HepG2 (cell line): ENCODE measurements around the gene DHX16. TPM values are rescaled to one million over a fixed set of nuclear protein-coding genes. Genes with fewer than 3 reads are reported as not detected.
A peak's percentile ranks its signal among the peaks of the same experiment; 100 is the strongest.

Experiments used
- DR1 ChIP-seq: sonication (generic); formaldehyde crosslinking; IDR thresholded peaks from 2 replicates; pipeline ENCODE4 v1.8.0; 2021; ENCODE audit warnings: mild to moderate bottlenecking, missing genetic modification reagents, inconsistent platforms
- ELF4 ChIP-seq: sonication (generic); formaldehyde crosslinking; IDR thresholded peaks from 2 replicates; pipeline ENCODE4 v1.5.0; 2020; ENCODE audit warnings: missing genetic modification reagents, mild to moderate bottlenecking, moderate library complexity, borderline replicate concordance
- FOXK1 ChIP-seq: sonication (generic); formaldehyde crosslinking; IDR thresholded peaks from 2 replicates; pipeline ENCODE4 v1.4.0; 2020; ENCODE audit warnings: low read depth, missing genetic modification reagents, borderline replicate concordance
- KAT8 ChIP-seq: IDR thresholded peaks from 2 replicates; pipeline ENCODE4 v1.6.1; 2016; ENCODE audit warnings: missing genetic modification reagents, missing compliant biosample characterization
- MBNL3 ChIP-seq: fragments of 250-450 bp; sonication (Bioruptor Pico); conservative IDR thresholded peaks from 2 replicates; pipeline ENCODE4 v1.8.0; 2022; ENCODE audit warnings: mild to moderate bottlenecking, inconsistent platforms
- NFYC ChIP-seq: IDR thresholded peaks from 2 replicates; pipeline ENCODE4 v1.6.1; 2016; ENCODE audit warnings: missing genetic modification reagents, missing compliant biosample characterization
- RBAK ChIP-seq: sonication (generic); formaldehyde crosslinking; IDR thresholded peaks from 2 replicates; pipeline ENCODE4 v1.5.1; 2020; ENCODE audit warnings: mild to moderate bottlenecking, missing genetic modification reagents
- RBM22 ChIP-seq: fragments of 200-400 bp; formaldehyde crosslinking; optimal IDR thresholded peaks from 2 replicates; pipeline ENCODE3; 2017; ENCODE audit warnings: mild to moderate bottlenecking, low read length, moderate library complexity
- RXRB ChIP-seq: IDR thresholded peaks from 2 replicates; pipeline ENCODE4 v1.6.1; 2016; ENCODE audit warnings: borderline replicate concordance, missing genetic modification reagents, missing compliant biosample characterization
- SETDB1 ChIP-seq: sonication (generic); formaldehyde crosslinking; IDR thresholded peaks from 2 replicates; pipeline ENCODE4 v1.5.1; 2020; ENCODE audit warnings: missing genetic modification reagents, mild to moderate bottlenecking, borderline replicate concordance
- SIN3A ChIP-seq: IDR thresholded peaks from 2 replicates; pipeline ENCODE4 v1.6.1; 2011; ENCODE audit warnings: low read depth, mild to moderate bottlenecking, control low read depth, low read length, borderline replicate concordance
- U2AF1 ChIP-seq: fragments of 200-400 bp; formaldehyde crosslinking; optimal IDR thresholded peaks from 2 replicates; pipeline ENCODE3; 2017; ENCODE audit warnings: mild to moderate bottlenecking, low read depth, low read length
- ZFP41 ChIP-seq: sonication (generic); formaldehyde crosslinking; IDR thresholded peaks from 2 replicates; pipeline ENCODE4 v1.4.0; 2020; ENCODE audit warnings: mild to moderate bottlenecking, missing genetic modification reagents, borderline replicate concordance
- ZNF264 ChIP-seq: sonication (generic); formaldehyde crosslinking; IDR thresholded peaks from 2 replicates; pipeline ENCODE4 v1.4.0; 2020; ENCODE audit warnings: missing genetic modification reagents
- ZNF607 ChIP-seq: sonication (generic); formaldehyde crosslinking; IDR thresholded peaks from 2 replicates; pipeline ENCODE4 v1.5.1; 2020; ENCODE audit warnings: missing genetic modification reagents, mild to moderate bottlenecking, borderline replicate concordance
- ZNF615 ChIP-seq: sonication (generic); formaldehyde crosslinking; IDR thresholded peaks from 2 replicates; pipeline ENCODE4 v1.5.0; 2020; ENCODE audit warnings: mild to moderate bottlenecking, missing genetic modification reagents, borderline replicate concordance
- polyA plus RNA-seq, 8 experiments: library from polyadenylated mRNA; depleted of rRNA in 3 of 8; stranded (reverse) in 7 of 8; unstranded in 1 of 8; fragments of >200 nt; fragmentation: Illumina TruSeq in 4 of 8; extraction: Trizol in 4 of 8; gene quantifications; 2 replicates each; pipeline versions ENCODE4 v1.2.1 to v1.2.3, GENCODE V29; 2011 to 2016; ENCODE audit warnings: low read depth in 4 of 8, missing spikeins in 1 of 8, mixed read lengths in 1 of 8; ENCODE audit not compliant: insufficient read depth in 1 of 8
- total RNA-seq, 5 experiments: library from RNA; depleted of rRNA; stranded (reverse); fragments of >200 nt; fragmentation: Illumina TruSeq; extraction: Trizol; gene quantifications; 2 replicates each; pipeline ENCODE4 v1.2.3, GENCODE V29; 2016; ENCODE audit warnings: low read depth in 1 of 5
- TF ChIP-seq, protein P1 (sequence below): IDR thresholded peaks from 2 replicates; pipeline ENCODE4 v1.6.1; 2016; ENCODE audit warnings: mild to moderate bottlenecking, missing biosample characterization, missing genetic modification reagents
- TF ChIP-seq, protein P2 (sequence below): sonication (generic); formaldehyde crosslinking; IDR thresholded peaks from 2 replicates; pipeline ENCODE4 v1.4.0; 2020; ENCODE audit warnings: mild to moderate bottlenecking, missing genetic modification reagents
- TF ChIP-seq, protein P3 (sequence below), 2 experiments: sonication (generic) in 1 of 2; formaldehyde crosslinking in 1 of 2; IDR thresholded peaks; 2 replicates each; pipeline versions ENCODE4 v1.6.1 to v1.9.0; 2014 to 2022; ENCODE audit warnings: antibody characterized with exemption in 1 of 2, borderline replicate concordance in 1 of 2, inconsistent platforms in 1 of 2, low read depth in 1 of 2, missing genetic modification reagents in 1 of 2
- TF ChIP-seq, protein P4 (sequence below): sonication (generic); formaldehyde crosslinking; IDR thresholded peaks from 2 replicates; pipeline ENCODE4 v1.5.0; 2020; ENCODE audit warnings: mild to moderate bottlenecking, missing genetic modification reagents

DHX16 gene
- total and polyA plus RNA-seq, 2 of the 13 experiments (the other 11 are each of a cell fraction or from before 2014, with no cell fraction given) = 57.0 to 58.5 TPM

DNA sequence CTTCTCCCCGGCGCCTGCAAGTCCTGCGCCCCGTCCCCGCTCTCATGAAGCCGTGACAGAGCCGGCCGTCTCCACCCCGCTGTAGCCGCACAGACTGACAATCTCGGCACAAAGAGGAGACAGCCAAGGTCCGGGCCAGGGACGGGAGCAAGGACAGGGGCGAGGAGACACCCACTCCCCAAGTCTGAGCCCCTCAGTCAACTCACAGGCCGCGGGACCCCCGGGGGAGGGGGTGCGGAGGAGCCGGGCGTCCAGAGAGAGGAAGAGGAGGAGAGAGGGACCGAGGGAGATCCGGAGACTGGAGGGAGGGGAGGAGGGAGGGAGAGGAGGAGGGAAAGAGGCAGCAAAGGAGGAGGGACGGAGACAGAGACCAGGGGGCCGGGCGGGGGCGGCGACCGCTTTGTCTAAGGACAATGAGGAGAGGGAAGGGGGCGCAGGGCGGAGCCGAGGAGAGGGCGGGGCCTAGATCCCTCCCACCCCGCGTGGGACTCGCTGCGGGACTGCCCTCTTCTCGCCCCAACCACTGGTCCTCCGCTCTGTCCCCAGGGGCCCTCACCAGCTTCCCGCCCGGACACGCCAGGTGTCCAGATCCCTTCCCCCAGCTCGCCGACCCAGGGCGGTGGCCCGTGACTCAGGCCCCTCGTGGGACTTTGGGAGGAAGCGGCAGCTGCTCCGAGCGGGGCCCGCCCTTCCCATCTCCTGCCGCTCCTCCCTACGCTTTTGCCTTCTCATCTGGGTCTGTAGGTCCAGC, 14.3 kb upstream of the DHX16 start (continued):
- TF ChIP-seq ELF4 (CRISPR knock-in tag) = no peak
- TF ChIP-seq ZFP41 (CRISPR knock-in tag) = no peak
- TF ChIP-seq SETDB1 (CRISPR knock-in tag) = no peak
- TF ChIP-seq KAT8 (CRISPR knock-in tag) = no peak
- TF ChIP-seq ZNF615 = no peak
- no peak for TF ChIP-seq DR1 (CRISPR knock-in tag)
- TF ChIP-seq, protein P1, sequence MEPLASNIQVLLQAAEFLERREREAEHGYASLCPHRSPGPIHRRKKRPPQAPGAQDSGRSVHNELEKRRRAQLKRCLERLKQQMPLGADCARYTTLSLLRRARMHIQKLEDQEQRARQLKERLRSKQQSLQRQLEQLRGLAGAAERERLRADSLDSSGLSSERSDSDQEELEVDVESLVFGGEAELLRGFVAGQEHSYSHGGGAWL (CRISPR knock-in tag) = no peak; the same call in 1 of the 2 replicates
- TF ChIP-seq RBM22 = no peak
- TF ChIP-seq NFYC (CRISPR knock-in tag) = no peak
- TF ChIP-seq SIN3A = peak; percentile 66; the same call in 1 of the 2 replicates
- no peak for TF ChIP-seq FOXK1 (CRISPR knock-in tag)
- TF ChIP-seq ZNF607 (CRISPR knock-in tag) = no peak
- TF ChIP-seq U2AF1 = peak; percentile 62
- TF ChIP-seq RBAK (CRISPR knock-in tag) = no peak
- TF ChIP-seq, protein P2, sequence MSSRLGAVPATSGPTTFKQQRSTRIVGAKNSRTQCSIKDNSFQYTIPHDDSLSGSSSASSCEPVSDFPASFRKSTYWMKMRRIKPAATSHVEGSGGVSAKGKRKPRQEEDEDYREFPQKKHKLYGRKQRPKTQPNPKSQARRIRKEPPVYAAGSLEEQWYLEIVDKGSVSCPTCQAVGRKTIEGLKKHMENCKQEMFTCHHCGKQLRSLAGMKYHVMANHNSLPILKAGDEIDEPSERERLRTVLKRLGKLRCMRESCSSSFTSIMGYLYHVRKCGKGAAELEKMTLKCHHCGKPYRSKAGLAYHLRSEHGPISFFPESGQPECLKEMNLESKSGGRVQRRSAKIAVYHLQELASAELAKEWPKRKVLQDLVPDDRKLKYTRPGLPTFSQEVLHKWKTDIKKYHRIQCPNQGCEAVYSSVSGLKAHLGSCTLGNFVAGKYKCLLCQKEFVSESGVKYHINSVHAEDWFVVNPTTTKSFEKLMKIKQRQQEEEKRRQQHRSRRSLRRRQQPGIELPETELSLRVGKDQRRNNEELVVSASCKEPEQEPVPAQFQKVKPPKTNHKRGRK (CRISPR knock-in tag) = no peak
- TF ChIP-seq MBNL3 (CRISPR knock-in tag) = no peak
- TF ChIP-seq, protein P3, sequence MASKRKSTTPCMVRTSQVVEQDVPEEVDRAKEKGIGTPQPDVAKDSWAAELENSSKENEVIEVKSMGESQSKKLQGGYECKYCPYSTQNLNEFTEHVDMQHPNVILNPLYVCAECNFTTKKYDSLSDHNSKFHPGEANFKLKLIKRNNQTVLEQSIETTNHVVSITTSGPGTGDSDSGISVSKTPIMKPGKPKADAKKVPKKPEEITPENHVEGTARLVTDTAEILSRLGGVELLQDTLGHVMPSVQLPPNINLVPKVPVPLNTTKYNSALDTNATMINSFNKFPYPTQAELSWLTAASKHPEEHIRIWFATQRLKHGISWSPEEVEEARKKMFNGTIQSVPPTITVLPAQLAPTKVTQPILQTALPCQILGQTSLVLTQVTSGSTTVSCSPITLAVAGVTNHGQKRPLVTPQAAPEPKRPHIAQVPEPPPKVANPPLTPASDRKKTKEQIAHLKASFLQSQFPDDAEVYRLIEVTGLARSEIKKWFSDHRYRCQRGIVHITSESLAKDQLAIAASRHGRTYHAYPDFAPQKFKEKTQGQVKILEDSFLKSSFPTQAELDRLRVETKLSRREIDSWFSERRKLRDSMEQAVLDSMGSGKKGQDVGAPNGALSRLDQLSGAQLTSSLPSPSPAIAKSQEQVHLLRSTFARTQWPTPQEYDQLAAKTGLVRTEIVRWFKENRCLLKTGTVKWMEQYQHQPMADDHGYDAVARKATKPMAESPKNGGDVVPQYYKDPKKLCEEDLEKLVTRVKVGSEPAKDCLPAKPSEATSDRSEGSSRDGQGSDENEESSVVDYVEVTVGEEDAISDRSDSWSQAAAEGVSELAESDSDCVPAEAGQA (IDR thresholded peaks at IDR 0.05; ENCODE audit: low read depth) = no peak
- TF ChIP-seq, protein P3 (CRISPR knock-in tag; IDR thresholded peaks at IDR 0.05; ENCODE audit: borderline replicate concordance) = no peak
- TF ChIP-seq, protein P4, sequence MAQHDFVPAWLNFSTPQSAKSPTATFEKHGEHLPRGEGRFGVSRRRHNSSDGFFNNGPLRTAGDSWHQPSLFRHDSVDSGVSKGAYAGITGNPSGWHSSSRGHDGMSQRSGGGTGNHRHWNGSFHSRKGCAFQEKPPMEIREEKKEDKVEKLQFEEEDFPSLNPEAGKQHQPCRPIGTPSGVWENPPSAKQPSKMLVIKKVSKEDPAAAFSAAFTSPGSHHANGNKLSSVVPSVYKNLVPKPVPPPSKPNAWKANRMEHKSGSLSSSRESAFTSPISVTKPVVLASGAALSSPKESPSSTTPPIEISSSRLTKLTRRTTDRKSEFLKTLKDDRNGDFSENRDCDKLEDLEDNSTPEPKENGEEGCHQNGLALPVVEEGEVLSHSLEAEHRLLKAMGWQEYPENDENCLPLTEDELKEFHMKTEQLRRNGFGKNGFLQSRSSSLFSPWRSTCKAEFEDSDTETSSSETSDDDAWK = no peak
- TF ChIP-seq RXRB (CRISPR knock-in tag) = peak; percentile 8; the same call in 1 of the 2 replicates
- TF ChIP-seq ZNF264 (CRISPR knock-in tag) = no peak
